Skeletal muscle satellite cell (primary cell): ENCODE data around the gene BCAT1.
A peak's percentile ranks its signal among the peaks of the same experiment; 100 is the strongest.

Experiments used
- H3K27me3 ChIP-seq: 2 replicates; pipeline ENCODE4 v1.7.0; 2013; ENCODE audit warnings: low read length; ENCODE audit not compliant: control insufficient read depth, insufficient read depth
- H3K36me3 ChIP-seq: 2 replicates; pipeline ENCODE4 v1.7.0; 2013; ENCODE audit warnings: mild to moderate bottlenecking, control low read depth, low read length; ENCODE audit not compliant: insufficient read depth
- H3K4me1 ChIP-seq: 2 replicates; pipeline ENCODE4 v1.7.0; 2013; ENCODE audit warnings: low read length; ENCODE audit not compliant: control insufficient read depth, insufficient read depth
- H3K4me2 ChIP-seq: 2 replicates; pipeline ENCODE4 v1.7.0; 2013; ENCODE audit warnings: mild to moderate bottlenecking, low read length
- H3K4me3 ChIP-seq: 2 replicates; pipeline ENCODE4 v1.7.0; 2013; ENCODE audit warnings: low read length
- H3K9ac ChIP-seq: 2 replicates; pipeline ENCODE4 v1.7.0; 2013; ENCODE audit warnings: mild to moderate bottlenecking, low read depth, low read length, moderate library complexity
- H3K9me3 ChIP-seq: replicated peaks from 2 replicates; pipeline ENCODE4 v1.7.0; 2013; ENCODE audit warnings: mild to moderate bottlenecking, control low read depth, low read length

Gene BCAT1

DNA sequence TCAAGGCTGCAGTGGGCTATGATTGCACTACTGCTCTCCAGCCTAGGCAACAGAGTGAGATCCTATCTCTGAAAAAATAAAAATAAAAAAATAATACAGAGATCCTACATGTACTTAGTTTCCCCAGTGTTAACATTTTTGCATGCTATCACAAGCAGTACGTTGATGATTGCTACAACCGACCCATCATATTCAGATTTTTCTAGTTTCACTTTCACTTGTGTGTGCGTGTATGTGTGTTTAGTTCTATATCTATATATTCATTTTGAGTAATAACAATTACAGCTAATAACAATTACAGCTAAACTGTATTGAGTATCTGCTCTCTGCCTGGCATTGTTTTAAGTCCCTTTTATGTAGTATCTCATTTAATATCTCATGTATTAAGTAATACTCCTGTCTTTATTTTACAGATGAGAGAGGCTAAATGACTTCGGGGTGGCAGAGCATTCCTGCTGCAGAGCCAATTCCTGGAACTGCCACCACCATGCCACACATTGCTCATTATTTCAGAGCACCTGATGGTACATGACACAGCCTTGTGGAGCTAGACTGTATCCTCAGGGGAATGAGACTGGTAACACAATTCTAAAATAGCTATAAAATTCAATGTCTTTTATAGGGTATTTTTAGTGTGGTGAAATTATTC is 153.1 kb downstream of the BCAT1 start:
- no peaks in the 10 kb centered on the region for H3K4me1 ChIP-seq
- H3K9ac ChIP-seq, result no peak overlapping the region
- H3K36me3 ChIP-seq, result no peaks in the 10 kb centered on the region
- H3K27me3 ChIP-seq, result no peaks in the 10 kb centered on the region
- H3K9me3 ChIP-seq, result no peaks in the 10 kb centered on the region
- H3K4me2 ChIP-seq, result no peak overlapping the region
- no peak overlapping the region for H3K4me3 ChIP-seq

DNA sequence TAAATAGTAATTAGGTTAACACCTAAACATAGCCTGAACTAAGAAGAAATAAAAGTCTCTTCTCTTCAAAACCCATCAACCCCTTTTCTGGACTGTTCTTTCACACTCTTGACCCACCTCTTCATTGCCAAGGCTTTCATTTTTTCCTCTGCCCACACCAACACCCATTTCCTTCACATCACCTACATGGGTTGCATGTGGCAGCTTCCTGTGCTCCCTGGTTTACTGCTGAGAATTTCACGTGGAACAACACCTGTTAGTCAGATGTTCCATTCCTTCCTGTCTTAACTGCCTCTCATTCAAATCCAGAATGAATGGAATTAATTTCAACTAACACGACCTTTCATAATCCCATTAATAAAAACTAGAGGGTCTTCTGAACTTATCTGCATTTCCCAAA is 157.3 kb downstream of the BCAT1 start:
- no peaks in the 10 kb centered on the region for H3K27me3 ChIP-seq
- H3K4me3 ChIP-seq, result no peak overlapping the region
- no peaks in the 10 kb centered on the region for H3K36me3 ChIP-seq
- no peaks in the 10 kb centered on the region for H3K9me3 ChIP-seq
- no peaks in the 10 kb centered on the region for H3K4me1 ChIP-seq
- no peak overlapping the region for H3K9ac ChIP-seq
- no peak overlapping the region for H3K4me2 ChIP-seq

DNA sequence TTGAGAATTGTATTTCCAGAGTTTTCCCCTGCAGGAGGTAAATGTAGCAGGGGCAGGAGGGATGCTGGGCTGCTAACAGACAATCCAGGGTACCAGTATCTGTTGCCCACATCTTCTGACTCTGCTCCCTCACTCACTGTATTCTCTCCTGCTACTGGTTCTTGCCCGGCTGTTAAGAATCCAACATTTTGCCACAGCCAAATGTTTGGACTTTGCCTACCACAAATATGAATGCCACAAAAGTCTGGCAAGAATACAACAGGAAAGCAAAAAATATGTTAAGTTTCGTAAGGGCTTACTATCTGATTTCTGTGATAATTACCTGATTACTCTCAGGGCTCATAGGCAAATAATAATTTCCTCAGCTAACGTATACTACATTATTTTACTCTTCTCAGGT is 160.0 kb downstream of the BCAT1 start:
- H3K9me3 ChIP-seq, result no peaks in the 10 kb centered on the region
- no peaks in the 10 kb centered on the region for H3K36me3 ChIP-seq
- H3K4me3 ChIP-seq, result no peak overlapping the region
- H3K9ac ChIP-seq, result no peak overlapping the region
- H3K4me2 ChIP-seq, result no peak overlapping the region
- no peaks in the 10 kb centered on the region for H3K27me3 ChIP-seq
- no peaks in the 10 kb centered on the region for H3K4me1 ChIP-seq

DNA sequence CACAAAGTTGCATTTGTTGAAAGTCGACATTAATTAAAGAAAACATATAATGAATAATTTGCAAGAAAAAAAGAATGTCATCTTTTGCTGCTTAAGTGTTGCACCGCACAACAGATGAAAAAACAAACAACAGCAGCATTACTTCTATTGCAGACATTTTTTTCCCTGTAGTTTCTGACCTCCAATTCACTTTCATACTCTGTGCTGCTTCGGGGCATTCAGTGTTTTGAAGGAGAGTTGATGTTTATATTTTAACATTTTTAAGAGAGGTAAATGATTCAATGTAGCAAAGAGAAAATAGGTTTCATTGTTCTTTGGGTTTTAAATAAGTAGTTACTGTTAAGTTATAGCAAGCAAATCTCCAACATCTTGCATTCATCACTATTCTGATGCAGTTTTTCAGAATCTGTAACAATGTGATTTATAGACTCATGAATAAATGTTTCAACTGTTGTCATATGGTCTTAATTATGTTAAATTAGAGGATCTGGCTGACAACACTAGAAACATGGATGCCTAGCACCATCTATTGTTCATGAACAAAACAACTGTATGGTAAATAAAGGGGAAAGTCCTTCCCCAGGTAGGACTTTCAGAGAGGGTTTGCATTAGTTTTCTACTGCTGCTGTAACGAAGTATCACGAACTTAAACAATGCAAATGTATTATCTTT is 168.1 kb downstream of the BCAT1 start:
- Histone ChIP-seq H3K4me3 (no peak overlapping the region), H3K4me2 (no peak overlapping the region), H3K9me3 (no peaks in the 10 kb centered on the region)

DNA sequence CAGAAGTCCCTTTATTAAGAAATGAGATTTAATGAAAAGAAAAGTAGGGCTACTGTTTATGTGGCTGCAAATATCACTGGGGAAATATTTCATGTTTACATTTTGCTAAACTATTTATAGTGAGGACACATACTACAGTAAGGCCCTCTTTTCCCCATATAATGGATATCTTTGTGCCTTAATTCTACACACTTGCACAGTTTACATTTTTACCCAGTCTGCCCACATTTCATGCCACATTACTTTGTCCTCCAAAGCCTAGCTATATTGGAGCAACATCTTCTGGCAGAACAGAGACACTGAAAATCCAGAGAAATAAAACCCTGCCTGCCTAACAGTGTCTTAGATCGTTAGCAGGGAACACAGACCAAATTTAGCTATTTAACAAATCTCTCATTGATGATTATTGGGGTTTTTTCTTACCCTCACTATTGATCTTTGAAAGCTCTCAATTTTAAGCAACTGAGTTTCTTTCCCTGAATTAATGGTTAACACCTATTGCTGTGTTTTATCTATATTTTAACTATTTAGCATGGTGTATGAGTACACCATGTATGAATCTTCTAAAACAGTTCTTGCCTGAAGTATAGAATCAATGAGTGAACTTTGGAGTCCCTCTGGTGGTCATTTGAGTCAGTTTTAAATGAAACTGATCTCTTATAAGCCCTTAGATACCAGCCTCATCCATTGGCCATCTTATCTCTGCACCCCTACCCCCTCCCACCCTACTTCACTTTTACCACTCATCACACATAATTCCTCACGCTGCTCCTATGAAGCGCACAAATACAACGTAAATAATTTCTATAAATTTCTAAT is 170.2 kb downstream of the BCAT1 start:
- H3K4me3 ChIP-seq, result no peak overlapping the region
- no peaks in the 10 kb centered on the region for H3K36me3 ChIP-seq
- H3K27me3 ChIP-seq, result no peaks in the 10 kb centered on the region
- no peak overlapping the region for H3K9ac ChIP-seq
- peaks cover 17% of the 10 kb centered on the region for H3K4me1 ChIP-seq
- H3K4me2 ChIP-seq, result no peak overlapping the region
- no peaks in the 10 kb centered on the region for H3K9me3 ChIP-seq

More for the DNA sequence above, 168.1 kb downstream of the BCAT1 start:
- H3K9ac ChIP-seq, result no peak overlapping the region
- H3K27me3 ChIP-seq, result no peaks in the 10 kb centered on the region
- no peaks in the 10 kb centered on the region for H3K36me3 ChIP-seq
- H3K4me1 ChIP-seq, result peaks cover 12% of the 10 kb centered on the region

DNA sequence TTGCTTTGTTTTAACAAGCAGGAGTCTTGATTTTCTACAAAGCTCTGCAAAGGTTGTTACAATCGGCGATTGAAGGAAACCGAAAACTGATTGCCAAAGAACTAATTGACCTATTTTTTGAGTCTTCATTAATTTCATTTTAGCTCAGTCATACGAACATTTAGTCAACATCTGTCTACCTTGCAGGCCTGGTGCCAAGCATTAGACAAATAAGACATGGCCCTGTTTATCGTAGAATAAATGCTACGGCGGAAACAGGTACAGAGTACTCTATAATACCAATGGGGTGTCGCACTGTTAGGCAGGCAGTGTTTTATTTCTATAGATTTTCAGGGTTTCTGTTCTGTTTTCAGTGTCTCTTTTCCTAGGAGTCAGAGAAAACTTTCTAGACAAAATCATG is 171.5 kb downstream of the BCAT1 start:
- no peaks in the 10 kb centered on the region for H3K36me3 ChIP-seq
- H3K4me2 ChIP-seq, result peak overlapping the region; percentile 44
- H3K4me3 ChIP-seq, result no peak overlapping the region
- peaks cover 17% of the 10 kb centered on the region for H3K4me1 ChIP-seq
- H3K9ac ChIP-seq, result no peak overlapping the region
- H3K27me3 ChIP-seq, result no peaks in the 10 kb centered on the region
- H3K9me3 ChIP-seq, result no peaks in the 10 kb centered on the region

DNA sequence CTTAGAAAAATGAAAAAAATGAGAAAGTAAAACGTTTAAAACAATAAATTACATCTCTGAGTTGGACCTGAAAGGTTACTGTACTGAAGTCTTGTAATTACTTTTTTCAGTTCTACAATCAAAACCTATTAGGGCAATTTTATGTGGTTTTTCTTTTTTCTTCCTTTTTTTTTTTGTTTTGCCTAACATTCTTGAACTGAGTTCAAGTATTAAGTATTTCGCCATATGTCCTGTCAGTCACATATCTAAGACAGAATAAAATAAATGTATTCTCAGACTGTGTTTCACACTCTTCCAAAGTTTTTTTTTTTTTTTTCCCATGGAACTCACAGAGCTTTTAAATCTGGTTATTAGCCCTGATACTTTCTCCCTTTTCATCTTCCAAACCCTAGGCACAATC is 172.0 kb downstream of the BCAT1 start:
- H3K4me3 ChIP-seq, result no peak overlapping the region
- H3K9me3 ChIP-seq, result no peaks in the 10 kb centered on the region
- H3K27me3 ChIP-seq, result no peaks in the 10 kb centered on the region
- no peak overlapping the region for H3K9ac ChIP-seq
- H3K4me2 ChIP-seq, result peak overlapping the region; percentile 44
- no peaks in the 10 kb centered on the region for H3K36me3 ChIP-seq
- H3K4me1 ChIP-seq, result peaks cover 17% of the 10 kb centered on the region

DNA sequence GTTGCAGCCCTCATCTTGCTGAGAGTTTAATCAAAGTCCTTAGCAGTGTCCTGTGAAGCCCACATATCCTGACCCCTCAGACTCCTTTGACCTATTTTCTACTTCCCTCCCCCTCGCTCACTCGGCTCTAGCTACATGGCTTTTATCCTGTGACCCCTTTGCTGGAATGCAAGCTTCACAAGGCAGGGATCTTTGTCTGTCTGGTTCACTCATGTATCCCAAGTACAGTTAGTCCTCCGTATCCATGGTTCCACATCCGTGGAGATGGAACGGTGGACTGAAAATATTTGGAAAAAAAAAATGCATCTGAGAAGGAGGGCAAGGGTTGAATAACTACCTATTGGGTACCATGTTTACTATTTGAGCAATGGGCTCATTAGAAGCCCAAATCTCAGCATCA is 173.8 kb downstream of the BCAT1 start:
- Histone ChIP-seq H3K4me3 (no peak overlapping the region), H3K9ac (no peak overlapping the region), H3K4me1 (peaks cover 26% of the 10 kb centered on the region), H3K9me3 (no peaks in the 10 kb centered on the region), H3K4me2 (no peak overlapping the region), H3K36me3 (no peaks in the 10 kb centered on the region), H3K27me3 (no peaks in the 10 kb centered on the region)

DNA sequence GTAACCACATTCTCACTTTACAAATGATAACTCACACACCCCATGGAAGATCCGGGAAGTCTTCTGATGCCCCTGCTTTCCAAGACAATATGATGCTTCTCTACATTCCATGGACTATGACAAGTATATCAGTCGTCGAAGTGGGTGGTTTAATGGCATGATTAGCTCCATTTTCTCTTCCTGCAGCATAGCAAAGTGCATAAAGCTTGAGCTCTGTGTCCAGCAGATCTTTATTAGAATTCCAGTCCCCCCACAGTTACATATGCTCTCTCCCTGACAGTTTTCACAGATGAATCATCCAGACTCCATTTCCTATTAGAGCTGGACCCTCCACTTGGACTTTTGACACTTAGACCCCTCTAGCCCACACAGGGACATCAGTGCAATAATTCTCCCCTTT is 174.9 kb downstream of the BCAT1 start:
- H3K9ac ChIP-seq, result no peak overlapping the region
- H3K27me3 ChIP-seq, result no peaks in the 10 kb centered on the region

DNA sequence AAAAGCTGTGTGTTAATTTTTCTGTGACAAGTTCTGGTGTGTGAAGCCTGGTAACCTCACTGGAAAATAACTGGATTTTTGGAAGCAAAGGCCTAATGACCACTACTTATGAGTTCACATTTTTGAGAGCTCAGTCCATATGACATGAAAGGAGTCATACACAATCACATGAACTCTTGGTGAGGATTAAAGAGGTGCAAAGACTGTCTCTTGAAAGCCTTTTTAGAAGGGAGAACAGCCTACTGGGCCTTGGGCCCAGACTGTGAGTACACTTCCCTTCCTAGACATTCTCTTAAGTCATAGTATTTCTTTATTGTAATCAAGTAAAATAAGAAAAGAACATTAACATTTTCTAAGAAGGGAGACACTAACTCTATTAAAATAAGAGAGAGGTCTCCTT is 176.1 kb downstream of the BCAT1 start:
- Histone ChIP-seq H3K4me3 (no peak overlapping the region), H3K4me1 (peaks cover 26% of the 10 kb centered on the region), H3K4me2 (no peak overlapping the region), H3K9me3 (no peaks in the 10 kb centered on the region), H3K36me3 (no peaks in the 10 kb centered on the region), H3K27me3 (no peaks in the 10 kb centered on the region), H3K9ac (no peak overlapping the region)

More for the DNA sequence above, 174.9 kb downstream of the BCAT1 start:
- no peak overlapping the region for H3K4me2 ChIP-seq
- H3K9me3 ChIP-seq, result no peaks in the 10 kb centered on the region
- H3K4me1 ChIP-seq, result peaks cover 26% of the 10 kb centered on the region
- no peaks in the 10 kb centered on the region for H3K36me3 ChIP-seq
- no peak overlapping the region for H3K4me3 ChIP-seq

DNA sequence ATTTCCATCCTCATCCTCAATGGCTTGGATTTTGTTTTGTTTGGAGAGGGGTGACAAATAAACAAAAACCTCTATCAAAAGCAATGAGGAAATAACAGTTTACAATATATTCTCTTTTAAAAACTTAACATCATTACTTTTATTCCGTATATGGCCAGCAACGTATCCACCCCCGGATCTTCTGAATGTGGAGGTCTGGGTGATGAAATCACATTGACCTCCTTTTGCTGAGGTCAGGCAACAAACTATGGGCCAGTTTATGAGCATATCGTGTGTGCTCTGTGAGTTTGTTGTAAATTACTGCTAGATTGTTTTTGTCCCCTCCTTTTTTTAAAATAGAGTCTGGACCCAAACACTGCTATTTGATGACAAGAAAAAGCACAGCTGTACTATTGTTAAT is 178.1 kb downstream of the BCAT1 start:
- no peaks in the 10 kb centered on the region for H3K9me3 ChIP-seq
- H3K4me2 ChIP-seq, result no peak overlapping the region
- no peak overlapping the region for H3K9ac ChIP-seq
- peaks cover 14% of the 10 kb centered on the region for H3K4me1 ChIP-seq
- H3K36me3 ChIP-seq, result no peaks in the 10 kb centered on the region
- H3K4me3 ChIP-seq, result no peak overlapping the region
- no peaks in the 10 kb centered on the region for H3K27me3 ChIP-seq
